WTC11 (cell line): ENCODE results near the gene MPST. TPM values are rescaled to one million over a fixed set of nuclear protein-coding genes. Genes with fewer than 3 reads are reported as not detected.

ENCODE experiments used
- ATAC-seq: fragments of 200-7000 bp; cut with Tn5 transposase; 2 replicates; pipeline ENCODE4 v1.10.0; 2021; ENCODE audit warnings: mild to moderate bottlenecking, moderate library complexity
- CTCF ChIA-PET: fragments of 300-600 bp; sonication (Branson Sonifier 250); formaldehyde crosslinking; loops from one replicate; lab custom pipeline; 2021; ENCODE audit warnings: antibody characterized with exemption; lab: Charles Lee
- POLR2A ChIA-PET: fragments of 350-600 bp; sonication (Branson Sonifier 250); formaldehyde crosslinking; loops from one replicate; lab custom pipeline; 2021; ENCODE audit warnings: antibody characterized with exemption; lab: Charles Lee
- DNase-seq: peaks from one replicate; pipeline ENCODE4 v3.0.0; 2021; ENCODE audit warnings: low spot score
- H3K27ac Mint-ChIP-seq: 2 replicates; pipeline ENCODE4 v1.8.0; 2021; ENCODE audit warnings: mixed read lengths
- H3K27me3 Mint-ChIP-seq: 2 replicates; pipeline ENCODE4 v1.8.0; 2021; ENCODE audit warnings: low read depth, mild to moderate bottlenecking, moderate library complexity, mixed read lengths
- H3K36me3 Mint-ChIP-seq: 2 replicates; pipeline ENCODE4 v1.8.0; 2021; ENCODE audit warnings: mixed read lengths
- H3K4me1 Mint-ChIP-seq: 2 replicates; pipeline ENCODE4 v1.8.0; 2022; ENCODE audit warnings: mixed read lengths
- H3K4me3 Mint-ChIP-seq: 2 replicates; pipeline ENCODE4 v1.8.0; 2021; ENCODE audit warnings: mild to moderate bottlenecking, moderate library complexity, mixed read lengths
- H3K9me3 Mint-ChIP-seq: 2 replicates; pipeline ENCODE4 v1.8.0; 2021; ENCODE audit warnings: mixed read lengths
- CREM ChIP-seq: sonication (generic); formaldehyde crosslinking; IDR thresholded peaks from 2 replicates; pipeline ENCODE4 v1.8.1; 2022; ENCODE audit warnings: mild to moderate bottlenecking, missing genetic modification reagents, moderate library complexity
- FOXJ3 ChIP-seq: sonication (generic); formaldehyde crosslinking; IDR thresholded peaks from 2 replicates; pipeline ENCODE4 v1.9.0; 2021; ENCODE audit warnings: missing genetic modification reagents, mild to moderate bottlenecking, borderline replicate concordance
- FOXK1 ChIP-seq: sonication (generic); formaldehyde crosslinking; IDR thresholded peaks from 2 replicates; pipeline ENCODE4 v1.8.0; 2022; ENCODE audit warnings: mild to moderate bottlenecking, moderate library complexity, missing genetic modification reagents
- FOXP1 ChIP-seq: sonication (generic); formaldehyde crosslinking; IDR thresholded peaks from 2 replicates; pipeline ENCODE4 v1.8.0; 2022; ENCODE audit warnings: missing genetic modification reagents, mild to moderate bottlenecking, moderate library complexity, borderline replicate concordance
- HMGA2 ChIP-seq: fragments of 250-450 bp; sonication (Bioruptor Pico); IDR thresholded peaks from 2 replicates; pipeline ENCODE4 v1.4.0; 2021; ENCODE audit warnings: mild to moderate bottlenecking, moderate library complexity
- KAT7 ChIP-seq: sonication (generic); formaldehyde crosslinking; IDR thresholded peaks from 2 replicates; pipeline ENCODE4 v1.8.1; 2023; ENCODE audit warnings: missing genetic modification reagents, mild to moderate bottlenecking, borderline replicate concordance
- MXD4 ChIP-seq: fragments of 250-450 bp; sonication (Bioruptor Pico); IDR thresholded peaks from 2 replicates; pipeline ENCODE4 v1.8.0; 2021; ENCODE audit warnings: mild to moderate bottlenecking, moderate library complexity, borderline replicate concordance
- NR1H2 ChIP-seq: sonication (generic); formaldehyde crosslinking; IDR thresholded peaks from 2 replicates; pipeline ENCODE4 v1.9.0; 2021; ENCODE audit warnings: mild to moderate bottlenecking, moderate library complexity, missing genetic modification reagents
- PREB ChIP-seq: sonication (generic); formaldehyde crosslinking; IDR thresholded peaks from 2 replicates; pipeline ENCODE4 v1.8.1; 2022; ENCODE audit warnings: mild to moderate bottlenecking, missing genetic modification reagents, moderate library complexity, borderline replicate concordance
- PRRX2 ChIP-seq: fragments of 250-450 bp; sonication (Bioruptor Pico); IDR thresholded peaks from 2 replicates; pipeline ENCODE4 v1.8.0; 2021; ENCODE audit warnings: mild to moderate bottlenecking
- USF1 ChIP-seq: sonication (generic); formaldehyde crosslinking; IDR thresholded peaks from 2 replicates; pipeline ENCODE4 v1.8.0; 2022; ENCODE audit warnings: mild to moderate bottlenecking, missing genetic modification reagents
- ZBTB21 ChIP-seq: sonication (generic); formaldehyde crosslinking; IDR thresholded peaks from 2 replicates; pipeline ENCODE4 v1.8.1; 2023; ENCODE audit warnings: mild to moderate bottlenecking, missing genetic modification reagents, borderline replicate concordance
- ZNF416 ChIP-seq: fragments of 250-450 bp; sonication (Bioruptor Pico); IDR thresholded peaks from 2 replicates; pipeline ENCODE4 v1.9.0; 2021; ENCODE audit warnings: mild to moderate bottlenecking, inconsistent platforms
- ZSCAN18 ChIP-seq: fragments of 250-450 bp; sonication (Bioruptor Pico); IDR thresholded peaks from 2 replicates; pipeline ENCODE4 v2.1.2; 2022; ENCODE audit warnings: mild to moderate bottlenecking, moderate library complexity
- total RNA-seq: library from RNA; stranded (reverse); gene quantifications from 3 replicates; pipeline ENCODE4 v1.2.3, GENCODE V29; 2021
- TF ChIP-seq, protein P1 (sequence below): sonication (generic); formaldehyde crosslinking; IDR thresholded peaks from 2 replicates; pipeline ENCODE4 v1.8.1; 2022; ENCODE audit warnings: low read depth, mild to moderate bottlenecking, moderate library complexity, missing genetic modification reagents, borderline replicate concordance
- TF ChIP-seq, protein P2 (sequence below): sonication (generic); formaldehyde crosslinking; IDR thresholded peaks from 2 replicates; pipeline ENCODE4 v1.8.0; 2022; ENCODE audit warnings: mild to moderate bottlenecking, missing genetic modification reagents
- TF ChIP-seq, protein P3 (sequence below): sonication (generic); formaldehyde crosslinking; IDR thresholded peaks from 2 replicates; pipeline ENCODE4 v1.8.1; 2023; ENCODE audit warnings: mild to moderate bottlenecking, missing genetic modification reagents, moderate library complexity

Gene MPST
- total RNA-seq, 1 experiment from 2014 or later: 86.6 TPM

DNA sequence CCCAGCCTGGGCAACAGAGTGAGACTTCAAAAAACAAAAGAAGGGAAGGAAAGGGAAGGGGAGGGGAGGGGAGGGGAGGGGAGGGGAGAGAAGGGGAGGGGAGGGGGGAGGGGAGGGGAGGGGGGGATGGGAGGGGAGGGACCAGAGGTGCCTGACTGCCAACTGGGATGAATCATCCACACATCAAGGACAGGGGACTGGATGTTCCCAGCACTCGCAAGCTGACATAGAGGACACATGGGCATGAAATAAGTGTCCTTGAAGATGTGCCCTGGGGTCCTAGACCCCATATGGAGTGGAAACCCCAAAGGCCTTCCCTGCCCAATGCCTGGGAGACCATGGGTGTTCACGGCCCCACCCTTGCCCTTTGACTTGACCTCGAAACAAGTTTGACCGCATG, 20.1 kb upstream of the MPST start (continued):
- TF ChIP-seq, protein P1, sequence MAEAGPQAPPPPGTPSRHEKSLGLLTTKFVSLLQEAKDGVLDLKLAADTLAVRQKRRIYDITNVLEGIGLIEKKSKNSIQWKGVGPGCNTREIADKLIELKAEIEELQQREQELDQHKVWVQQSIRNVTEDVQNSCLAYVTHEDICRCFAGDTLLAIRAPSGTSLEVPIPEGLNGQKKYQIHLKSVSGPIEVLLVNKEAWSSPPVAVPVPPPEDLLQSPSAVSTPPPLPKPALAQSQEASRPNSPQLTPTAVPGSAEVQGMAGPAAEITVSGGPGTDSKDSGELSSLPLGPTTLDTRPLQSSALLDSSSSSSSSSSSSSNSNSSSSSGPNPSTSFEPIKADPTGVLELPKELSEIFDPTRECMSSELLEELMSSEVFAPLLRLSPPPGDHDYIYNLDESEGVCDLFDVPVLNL (CRISPR knock-in tag): no peak
- TF ChIP-seq USF1 (CRISPR knock-in tag) (no peak), FOXP1 (CRISPR knock-in tag) (no peak), FOXJ3 (CRISPR knock-in tag) (no peak), ZBTB21 (CRISPR knock-in tag) (no peak), KAT7 (no peak), PREB (no peak), HMGA2 (CRISPR knock-in tag) (no peak)
- TF ChIP-seq, protein P2, sequence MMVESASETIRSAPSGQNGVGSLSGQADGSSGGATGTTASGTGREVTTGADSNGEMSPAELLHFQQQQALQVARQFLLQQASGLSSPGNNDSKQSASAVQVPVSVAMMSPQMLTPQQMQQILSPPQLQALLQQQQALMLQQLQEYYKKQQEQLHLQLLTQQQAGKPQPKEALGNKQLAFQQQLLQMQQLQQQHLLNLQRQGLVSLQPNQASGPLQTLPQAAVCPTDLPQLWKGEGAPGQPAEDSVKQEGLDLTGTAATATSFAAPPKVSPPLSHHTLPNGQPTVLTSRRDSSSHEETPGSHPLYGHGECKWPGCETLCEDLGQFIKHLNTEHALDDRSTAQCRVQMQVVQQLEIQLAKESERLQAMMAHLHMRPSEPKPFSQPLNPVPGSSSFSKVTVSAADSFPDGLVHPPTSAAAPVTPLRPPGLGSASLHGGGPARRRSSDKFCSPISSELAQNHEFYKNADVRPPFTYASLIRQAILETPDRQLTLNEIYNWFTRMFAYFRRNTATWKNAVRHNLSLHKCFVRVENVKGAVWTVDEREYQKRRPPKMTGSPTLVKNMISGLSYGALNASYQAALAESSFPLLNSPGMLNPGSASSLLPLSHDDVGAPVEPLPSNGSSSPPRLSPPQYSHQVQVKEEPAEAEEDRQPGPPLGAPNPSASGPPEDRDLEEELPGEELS (CRISPR knock-in tag): no peak

- POLR2A ChIA-PET: no interaction called here
- H3K27me3 Mint-ChIP-seq: peaks cover 20% of the 10 kb centered on the region
- TF ChIP-seq, protein P1 (CRISPR knock-in tag): no peak
- TF ChIP-seq FOXK1 (CRISPR knock-in tag) (no peak), MXD4 (CRISPR knock-in tag) (no peak), ZSCAN18 (CRISPR knock-in tag) (no peak), CREM (CRISPR knock-in tag) (no peak), PREB (no peak), PRRX2 (CRISPR knock-in tag) (no peak), NR1H2 (CRISPR knock-in tag) (no peak), ZNF416 (CRISPR knock-in tag) (no peak)
- TF ChIP-seq, protein P3, sequence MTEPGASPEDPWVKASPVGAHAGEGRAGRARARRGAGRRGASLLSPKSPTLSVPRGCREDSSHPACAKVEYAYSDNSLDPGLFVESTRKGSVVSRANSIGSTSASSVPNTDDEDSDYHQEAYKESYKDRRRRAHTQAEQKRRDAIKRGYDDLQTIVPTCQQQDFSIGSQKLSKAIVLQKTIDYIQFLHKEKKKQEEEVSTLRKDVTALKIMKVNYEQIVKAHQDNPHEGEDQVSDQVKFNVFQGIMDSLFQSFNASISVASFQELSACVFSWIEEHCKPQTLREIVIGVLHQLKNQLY (CRISPR knock-in tag): no peak
- TF ChIP-seq, all 79 proteins: peak for 0
Measured at GRCh38 chr22:37000676-37001534, 18.6 kb upstream of the MPST start.

More at GRCh38 chr22:37000676-37001534, 18.6 kb upstream of the MPST start:
- H3K27ac Mint-ChIP-seq: no peak overlapping the region
- peaks cover 8% of the 10 kb centered on the region for H3K4me1 Mint-ChIP-seq
- H3K4me3 Mint-ChIP-seq: no peak overlapping the region
- no peaks in the 10 kb centered on the region for H3K36me3 Mint-ChIP-seq
- ATAC-seq (no peak), DNase-seq (no peak)
- H3K9me3 Mint-ChIP-seq: peaks cover 5% of the 10 kb centered on the region; the same call in 1 of the 2 replicates
- CTCF ChIA-PET: interaction anchor here (1.5 kb wide), 1 partner anchor 24 kb away, joined by 9 read pairs; no protein-coding TSS in a partner anchor
